Measurements from ENCODE around the gene LAT. TPM values are rescaled to one million over a fixed set of nuclear protein-coding genes. Genes with fewer than 3 reads are reported as not detected.

Gene LAT
- total and polyA plus RNA-seq, 2 donors (not counting 3 experiments of a cell fraction or from before 2014, with no cell fraction given), result 4.5 to 5.9 TPM

DNA sequence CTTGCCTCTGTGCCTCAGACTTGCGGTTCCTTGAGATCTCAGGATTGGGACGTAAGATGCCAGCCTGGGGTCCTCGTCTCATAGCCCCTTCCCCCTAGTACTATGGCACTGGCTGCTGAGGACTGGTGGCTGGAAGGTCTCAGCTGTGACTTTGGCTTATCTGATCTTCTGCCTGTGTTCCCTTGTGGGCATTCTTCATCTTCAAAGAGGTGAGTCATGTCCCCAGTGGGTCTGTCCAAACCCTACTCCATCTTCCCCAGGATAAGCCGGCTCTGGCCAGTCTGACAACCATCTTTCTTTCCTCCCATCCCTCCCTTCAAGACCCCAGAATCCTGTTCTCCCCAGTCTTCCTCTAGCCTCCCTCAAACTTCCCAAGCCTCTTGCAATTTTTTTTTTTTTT, 49.5 kb upstream of the LAT start:
- BruUV-seq (replicated peaks), result no TSS peak
- dilution Hi-C loops (cut with MboI; ENCODE audit: extremely low pct_ligation_motif_present, low sequenced_read_pairs) (no loop called here), intact Hi-C loops (cut with micrococcal nuclease) (no loop called here)
- H3K27me3 ChIP-seq (ENCODE audit: control insufficient read depth in 2 of 2, insufficient read depth in 2 of 2, low read length in 2 of 2), result no peaks in the 10 kb centered on the region
- H2AFZ ChIP-seq (ENCODE audit: low read depth, low read length), result no peak overlapping the region
- FAIRE-seq (no peak), DNase-seq (ENCODE audit: low read depth, low spot score) (no peak)
- no peak overlapping the region for H3K4me2 ChIP-seq (ENCODE audit: insufficient read depth, low read length)
- no peaks in the 10 kb centered on the region for H4K20me1 ChIP-seq (replicated peaks; ENCODE audit: control insufficient read depth, extremely low read depth, insufficient read depth, low read length)
- H3K4me3 ChIP-seq (replicated peaks in 1 of 3; ENCODE audit: insufficient read depth in 1 of 3, low read depth in 1 of 3, low read length in 3 of 3), result no peak overlapping the region
- H3K4me1 ChIP-seq (ENCODE audit: control insufficient read depth, extremely low read depth, insufficient read depth, low read length), result no peaks in the 10 kb centered on the region
- H3K27ac ChIP-seq (ENCODE audit: insufficient read depth, low read depth, low read length), result no peak overlapping the region
- H3K9me1 ChIP-seq (replicated peaks; ENCODE audit: control insufficient read depth, extremely low read depth, insufficient read depth, low read length), result no peaks in the 10 kb centered on the region
- H3K36me3 ChIP-seq (ENCODE audit: control insufficient read depth in 2 of 2, extremely low read depth in 1 of 2, insufficient read depth in 2 of 2, low read length in 2 of 2), result no peaks in the 10 kb centered on the region
- no peaks in the 10 kb centered on the region for H3K79me2 ChIP-seq (ENCODE audit: control insufficient read depth, insufficient read depth, low read length)
- POLR2A ChIA-PET, result no interaction called here
- no peaks in the 10 kb centered on the region for H3K9me3 ChIP-seq (replicated peaks; ENCODE audit: control insufficient read depth, insufficient read depth, low read length)
- CTCF ChIA-PET, result no interaction called here
- no peak overlapping the region for H3K9ac ChIP-seq (replicated peaks; ENCODE audit: extremely low read depth, insufficient read depth, low read length)
- TF ChIP-seq FOS (IDR thresholded peaks at IDR 0.05; ENCODE audit: borderline replicate concordance, insufficient read depth, low read length) (no peak), POLR2AphosphoS5 (IDR thresholded peaks at IDR 0.05; ENCODE audit: insufficient read depth, low read depth, low read length) (no peak), EZH2 (IDR thresholded peaks at IDR 0.05; ENCODE audit: borderline replicate concordance, low read depth, low read length, severe bottlenecking) (no peak), MYC (IDR thresholded peaks at IDR 0.05; ENCODE audit: low read depth, low read length) (no peak), JUN (IDR thresholded peaks at IDR 0.05; ENCODE audit: borderline replicate concordance, insufficient read depth, insufficient read length, low read depth) (no peak), POLR2A (IDR thresholded peaks at IDR 0.05; ENCODE audit: low read depth, low read length) (no peak), GATA2 (IDR thresholded peaks at IDR 0.05; ENCODE audit: insufficient read depth, insufficient read length, low read depth, low read length) (no peak)
- TF ChIP-seq, protein P1, sequence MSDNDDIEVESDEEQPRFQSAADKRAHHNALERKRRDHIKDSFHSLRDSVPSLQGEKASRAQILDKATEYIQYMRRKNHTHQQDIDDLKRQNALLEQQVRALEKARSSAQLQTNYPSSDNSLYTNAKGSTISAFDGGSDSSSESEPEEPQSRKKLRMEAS (IDR thresholded peaks at IDR 0.05; ENCODE audit: insufficient read depth, insufficient read length), result no peak
- TF ChIP-seq, protein P2, sequence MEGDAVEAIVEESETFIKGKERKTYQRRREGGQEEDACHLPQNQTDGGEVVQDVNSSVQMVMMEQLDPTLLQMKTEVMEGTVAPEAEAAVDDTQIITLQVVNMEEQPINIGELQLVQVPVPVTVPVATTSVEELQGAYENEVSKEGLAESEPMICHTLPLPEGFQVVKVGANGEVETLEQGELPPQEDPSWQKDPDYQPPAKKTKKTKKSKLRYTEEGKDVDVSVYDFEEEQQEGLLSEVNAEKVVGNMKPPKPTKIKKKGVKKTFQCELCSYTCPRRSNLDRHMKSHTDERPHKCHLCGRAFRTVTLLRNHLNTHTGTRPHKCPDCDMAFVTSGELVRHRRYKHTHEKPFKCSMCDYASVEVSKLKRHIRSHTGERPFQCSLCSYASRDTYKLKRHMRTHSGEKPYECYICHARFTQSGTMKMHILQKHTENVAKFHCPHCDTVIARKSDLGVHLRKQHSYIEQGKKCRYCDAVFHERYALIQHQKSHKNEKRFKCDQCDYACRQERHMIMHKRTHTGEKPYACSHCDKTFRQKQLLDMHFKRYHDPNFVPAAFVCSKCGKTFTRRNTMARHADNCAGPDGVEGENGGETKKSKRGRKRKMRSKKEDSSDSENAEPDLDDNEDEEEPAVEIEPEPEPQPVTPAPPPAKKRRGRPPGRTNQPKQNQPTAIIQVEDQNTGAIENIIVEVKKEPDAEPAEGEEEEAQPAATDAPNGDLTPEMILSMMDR (IDR thresholded peaks at IDR 0.05; ENCODE audit: extremely low read depth in 1 of 2, insufficient read depth in 1 of 2, low read depth in 1 of 2, low read length in 2 of 2), result no peak
